AG04450 (cell line): ENCODE data around the gene ACTG1. TPM values are rescaled to one million over a fixed set of nuclear protein-coding genes. Genes with fewer than 3 reads are reported as not detected.

Experiments
- CTCF ChIA-PET: fragments of 300-600, 350-600 bp; formaldehyde crosslinking; extraction: SDS; loops from one replicate; lab custom pipeline; 2022; ENCODE audit warnings: antibody characterized with exemption, inconsistent platforms; lab: Charles Lee
- POLR2A ChIA-PET: fragments of 350-600 bp; formaldehyde crosslinking; extraction: SDS; loops from one replicate; lab custom pipeline; 2021; ENCODE audit warnings: antibody characterized with exemption, inconsistent platforms; lab: Yijun Ruan, JAX
- DNase-seq: peaks from one replicate; pipeline ENCODE4 v3.0.0-alpha.2; 2011; ENCODE audit warnings: low read depth, low spot score
- H3K27ac ChIP-seq: one replicate; pipeline ENCODE4 v1.5.1; 2012; ENCODE audit warnings: low read depth, low read length, control low read depth
- H3K27me3 ChIP-seq: one replicate; pipeline ENCODE4 v1.6.0; 2012; ENCODE audit warnings: low read length; ENCODE audit not compliant: control insufficient read depth, insufficient read depth
- H3K4me3 ChIP-seq: 2 replicates; pipeline ENCODE4 v1.5.1; 2011; ENCODE audit warnings: mild to moderate bottlenecking, low read depth, low read length, control low read depth
- H3K9me3 ChIP-seq: 2 replicates; pipeline ENCODE4 v1.5.1; 2012; ENCODE audit warnings: low read length; ENCODE audit not compliant: control insufficient read depth, insufficient read depth
- polyA plus RNA-seq: library from polyadenylated mRNA; depleted of rRNA; stranded (reverse); fragments of >200 nt; gene quantifications from 2 replicates; pipeline ENCODE4 v1.2.3, GENCODE V29; 2011
- TF ChIP-seq, protein P1 (sequence below): IDR thresholded peaks from 2 replicates; pipeline ENCODE4 v1.5.1; 2011; ENCODE audit warnings: low read depth, low read length, control low read depth, inconsistent platforms

ACTG1 gene
- polyA plus RNA-seq, 1 experiment: 2,721 TPM

DNA sequence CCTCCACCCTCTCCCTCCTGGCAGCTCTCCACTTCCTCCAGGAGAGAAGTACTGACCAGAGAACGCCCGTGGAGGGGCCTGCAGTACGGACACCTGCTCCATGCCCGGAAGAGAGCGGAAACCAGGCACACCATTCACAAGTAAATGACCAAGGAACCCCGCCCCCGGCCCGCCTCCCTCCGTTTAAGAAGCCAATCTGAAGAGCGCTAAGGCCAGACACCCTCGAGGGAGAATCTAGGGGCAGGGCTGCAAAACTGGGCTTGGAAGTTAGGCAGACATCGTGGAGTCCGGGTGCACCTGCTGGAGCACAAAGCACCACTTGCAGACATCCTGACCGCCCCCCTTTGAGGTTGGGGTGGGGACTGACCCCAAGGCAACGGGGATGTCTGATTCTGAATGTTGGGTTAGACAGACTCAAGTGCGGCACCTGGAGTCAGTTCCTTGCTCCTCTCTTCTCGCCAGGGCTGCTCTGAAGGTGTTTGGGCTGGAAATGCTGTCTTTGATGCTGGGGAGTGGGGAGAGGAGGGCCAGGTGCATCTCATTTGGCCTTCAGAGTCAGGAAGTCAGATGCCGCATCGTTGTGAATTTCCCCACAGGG, 40.5 kb upstream of the ACTG1 start:
- TF ChIP-seq, protein P1, sequence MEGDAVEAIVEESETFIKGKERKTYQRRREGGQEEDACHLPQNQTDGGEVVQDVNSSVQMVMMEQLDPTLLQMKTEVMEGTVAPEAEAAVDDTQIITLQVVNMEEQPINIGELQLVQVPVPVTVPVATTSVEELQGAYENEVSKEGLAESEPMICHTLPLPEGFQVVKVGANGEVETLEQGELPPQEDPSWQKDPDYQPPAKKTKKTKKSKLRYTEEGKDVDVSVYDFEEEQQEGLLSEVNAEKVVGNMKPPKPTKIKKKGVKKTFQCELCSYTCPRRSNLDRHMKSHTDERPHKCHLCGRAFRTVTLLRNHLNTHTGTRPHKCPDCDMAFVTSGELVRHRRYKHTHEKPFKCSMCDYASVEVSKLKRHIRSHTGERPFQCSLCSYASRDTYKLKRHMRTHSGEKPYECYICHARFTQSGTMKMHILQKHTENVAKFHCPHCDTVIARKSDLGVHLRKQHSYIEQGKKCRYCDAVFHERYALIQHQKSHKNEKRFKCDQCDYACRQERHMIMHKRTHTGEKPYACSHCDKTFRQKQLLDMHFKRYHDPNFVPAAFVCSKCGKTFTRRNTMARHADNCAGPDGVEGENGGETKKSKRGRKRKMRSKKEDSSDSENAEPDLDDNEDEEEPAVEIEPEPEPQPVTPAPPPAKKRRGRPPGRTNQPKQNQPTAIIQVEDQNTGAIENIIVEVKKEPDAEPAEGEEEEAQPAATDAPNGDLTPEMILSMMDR: no peak; the same call in 1 of the 2 replicates
- H3K27me3 ChIP-seq: no peaks in the 10 kb centered on the region
- H3K9me3 ChIP-seq: peaks cover 4% of the 10 kb centered on the region; the same call in 1 of the 2 replicates
- no peak for DNase-seq
- ChIA-PET CTCF (interaction anchor here (1.3 kb wide), 1 partner anchor 48 kb away, joined by 7 read pairs; no protein-coding TSS in a partner anchor), POLR2A (interaction anchor here (1.0 to 1.2 kb wide), 2 partner anchors 14 kb away, joined by 3 to 9 read pairs; no protein-coding TSS in a partner anchor)
- H3K4me3 ChIP-seq: peak overlapping the region; percentile 89
- peak overlapping the region; percentile 98 for H3K27ac ChIP-seq

GRCh38 chr17:81552244-81553017, 39.8 kb upstream of the ACTG1 start, which contains the start of gene FAAP100:
Gene FAAP100, minus strand, starts transcription at chr17:81552353. Its CDS starts 23 bp downstream, at chr17:81552330.
- H3K27ac ChIP-seq: peak within 1 kb of the TSS; percentile 98
- CTCF ChIA-PET: interaction anchor here (1.3 kb wide), 1 partner anchor 49 kb away, joined by 7 read pairs; no protein-coding TSS in a partner anchor

DNA sequence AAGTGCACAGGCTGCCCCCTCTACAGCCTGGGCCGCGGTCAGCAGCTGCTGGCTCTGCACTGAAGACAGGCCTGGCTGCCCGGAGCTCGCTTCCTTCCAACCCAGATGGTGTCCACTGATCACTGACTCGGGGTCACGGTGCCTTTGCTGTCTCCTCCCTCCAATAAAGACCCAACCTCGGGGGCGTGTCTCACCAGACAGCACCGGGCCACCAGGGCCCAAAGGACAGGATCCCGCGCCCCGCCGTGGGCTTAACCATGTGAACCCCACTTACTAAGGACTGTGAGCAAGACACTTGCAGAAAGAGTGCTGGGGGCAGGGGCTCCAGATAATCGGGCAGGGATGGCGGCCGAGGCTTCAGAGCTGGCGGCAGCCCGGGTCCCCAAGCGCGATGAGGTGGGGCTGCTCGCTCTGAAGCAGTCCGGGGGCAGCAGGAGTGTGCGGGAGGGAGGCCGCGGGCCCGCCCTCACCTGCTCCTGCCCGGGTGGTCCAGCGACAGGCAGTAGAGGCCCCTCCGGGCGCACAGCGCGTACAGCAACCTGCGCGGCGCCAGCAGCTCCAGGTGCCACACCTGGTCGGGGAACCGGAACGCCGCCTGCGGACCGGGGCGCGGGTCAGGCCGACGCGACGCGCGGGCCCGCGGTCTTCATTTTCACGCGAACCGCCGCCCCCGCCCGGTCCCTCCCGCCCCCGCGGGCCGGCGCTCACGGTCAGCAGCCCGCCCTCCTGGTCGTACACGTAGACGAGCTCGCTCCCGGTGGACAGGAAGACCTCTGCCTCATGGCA, 39.1 kb upstream of the ACTG1 start:
- ChIA-PET POLR2A (interaction anchor here (0.6 to 1.5 kb wide), 8 partner anchors 12 to 330 kb away, joined by 3 to 9 read pairs (median 4); no protein-coding TSS in a partner anchor), CTCF (interaction anchor here (1.3 kb wide), 1 partner anchor 50 kb away, joined by 7 read pairs; no protein-coding TSS in a partner anchor)
- Histone ChIP-seq H3K4me3 (peak overlapping the region; percentile 89), H3K27me3 (no peaks in the 10 kb centered on the region), H3K27ac (peak overlapping the region; percentile 21), H3K9me3 (peaks cover 4% of the 10 kb centered on the region; the same call in 1 of the 2 replicates)
- no peak for DNase-seq
- TF ChIP-seq, protein P1: no peak

More at GRCh38 chr17:81552244-81553017, 39.8 kb upstream of the ACTG1 start, which contains the start of gene FAAP100:
- peak within 1 kb of the TSS; percentile 89 for H3K4me3 ChIP-seq
- TF ChIP-seq, protein P1: no peak
- no peaks in the 10 kb centered on the region for H3K27me3 ChIP-seq
- POLR2A ChIA-PET: interaction anchor here (0.5 to 1.5 kb wide), 9 partner anchors 13 to 257 kb away, joined by 3 to 9 read pairs (median 4); partner anchors contain the start of gene SLC38A10
- H3K9me3 ChIP-seq: peaks cover 4% of the 10 kb centered on the region; the same call in 1 of the 2 replicates
- DNase-seq: no peak

- H3K9me3 ChIP-seq: peaks cover 4% of the 10 kb centered on the region; the same call in 1 of the 2 replicates
- TF ChIP-seq, protein P1: no peak
- H3K27me3 ChIP-seq: no peaks in the 10 kb centered on the region
- peak overlapping the region; percentile 21 for H3K27ac ChIP-seq
- POLR2A ChIA-PET: interaction anchor here (0.6 to 0.9 kb wide), 2 partner anchors 13 to 329 kb away, joined by 4 read pairs; no protein-coding TSS in a partner anchor
- CTCF ChIA-PET: no interaction called here
- H3K4me3 ChIP-seq: peak overlapping the region; percentile 89
- DNase-seq: no peak
Observed at GRCh38 chr17:81550830-81551457, 38.3 kb upstream of the ACTG1 start.
